Ectodermal cell (in vitro differentiated cells): ENCODE data around the gene RER1.

Experiments
- H3K27ac ChIP-seq: 2 replicates; pipeline ENCODE4 v1.7.0; 2013; ENCODE audit warnings: mild to moderate bottlenecking, low read depth, low read length; ENCODE audit not compliant: insufficient read depth, poor library complexity, severe bottlenecking
- H3K27me3 ChIP-seq: 2 replicates; pipeline ENCODE4 v1.7.0; 2013; ENCODE audit warnings: mild to moderate bottlenecking, low read length; ENCODE audit not compliant: insufficient read depth, control insufficient read depth, poor library complexity, severe bottlenecking
- H3K36me3 ChIP-seq: one replicate; pipeline ENCODE4 v1.7.0; 2013; ENCODE audit warnings: low read length; ENCODE audit not compliant: control insufficient read depth, insufficient read depth
- H3K4me1 ChIP-seq: one replicate; pipeline ENCODE4 v1.7.0; 2013; ENCODE audit warnings: low read length; ENCODE audit not compliant: control insufficient read depth, insufficient read depth
- H3K4me3 ChIP-seq: 2 replicates; pipeline ENCODE4 v1.7.0; 2013; ENCODE audit warnings: low read depth, low read length, control low read depth; ENCODE audit not compliant: insufficient read depth
- H3K9me3 ChIP-seq: 2 replicates; pipeline ENCODE4 v1.7.0; 2013; ENCODE audit warnings: mild to moderate bottlenecking, low read length, moderate library complexity; ENCODE audit not compliant: control insufficient read depth
- WGBS, 2 experiments: methylation state at CpG; one replicate each; pipeline ENCODE4 v1.1.7; 2013; ENCODE audit warnings: missing lambda C conversion rate in 2 of 2; 5-methylcytosine and 5-hydroxymethylcytosine counted together

Gene RER1

GRCh38 chr1:2384130-2384860 lies 7.3 kb upstream of the RER1 start:
- H3K36me3 ChIP-seq = peaks cover 3% of the 10 kb centered on the region
- H3K4me3 ChIP-seq = no peak overlapping the region
- H3K27me3 ChIP-seq = no peaks in the 10 kb centered on the region
- 92 to 93% methylated on average over 21 of the region's 21 CpGs for WGBS, 2 experiments
- no peaks in the 10 kb centered on the region for H3K9me3 ChIP-seq
- no peak overlapping the region for H3K27ac ChIP-seq
- no peaks in the 10 kb centered on the region for H3K4me1 ChIP-seq

- Histone ChIP-seq H3K4me1 (peaks cover under 1% of the 10 kb centered on the region), H3K9me3 (no peaks in the 10 kb centered on the region), H3K27me3 (no peaks in the 10 kb centered on the region), H3K36me3 (peaks cover 3% of the 10 kb centered on the region), H3K4me3 (no peak overlapping the region), H3K27ac (no peak overlapping the region)
- 89 to 90% methylated on average over 41 of the region's 41 CpGs for WGBS, 2 experiments
Measured at GRCh38 chr1:2384941-2385481, 6.6 kb upstream of the RER1 start.

GRCh38 chr1:2385606-2386280 lies 5.9 kb upstream of the RER1 start:
- Histone ChIP-seq H3K36me3 (peaks cover 3% of the 10 kb centered on the region), H3K4me1 (peaks cover 6% of the 10 kb centered on the region), H3K9me3 (no peaks in the 10 kb centered on the region), H3K4me3 (no peak overlapping the region), H3K27ac (no peak overlapping the region), H3K27me3 (no peaks in the 10 kb centered on the region)
- 95 to 96% methylated on average over 19 of the region's 19 CpGs for WGBS, 2 experiments

- 94 to 96% methylated on average over 30 of the region's 30 CpGs for WGBS, 2 experiments
- Histone ChIP-seq H3K36me3 (peaks cover 3% of the 10 kb centered on the region), H3K9me3 (no peaks in the 10 kb centered on the region), H3K27me3 (no peaks in the 10 kb centered on the region), H3K4me3 (no peak overlapping the region), H3K27ac (no peak overlapping the region), H3K4me1 (peaks cover 6% of the 10 kb centered on the region)
Measured at GRCh38 chr1:2386636-2387611, 4.7 kb upstream of the RER1 start.

GRCh38 chr1:2388004-2388913 lies 3.4 kb upstream of the RER1 start:
- Histone ChIP-seq H3K27me3 (no peaks in the 10 kb centered on the region), H3K9me3 (no peaks in the 10 kb centered on the region), H3K4me1 (peaks cover 11% of the 10 kb centered on the region), H3K4me3 (no peak overlapping the region), H3K27ac (no peak overlapping the region), H3K36me3 (peaks cover 3% of the 10 kb centered on the region)
- 95 to 96% methylated on average over 32 of the region's 32 CpGs for WGBS, 2 experiments

- no peak overlapping the region for H3K27ac ChIP-seq
- no peak overlapping the region for H3K4me3 ChIP-seq
- peaks cover 11% of the 10 kb centered on the region for H3K4me1 ChIP-seq
- peaks cover 3% of the 10 kb centered on the region for H3K36me3 ChIP-seq
- WGBS, 2 experiments = 93 to 96% methylated on average over 7 of the region's 7 CpGs
- H3K9me3 ChIP-seq = no peaks in the 10 kb centered on the region
- no peaks in the 10 kb centered on the region for H3K27me3 ChIP-seq
Measured at GRCh38 chr1:2389644-2390043, 2.0 kb upstream of the RER1 start.

GRCh38 chr1:2391931-2392509 lies 379 bp downstream of the RER1 start:
- no peak overlapping the region for H3K27ac ChIP-seq
- no peaks in the 10 kb centered on the region for H3K27me3 ChIP-seq
- peaks cover 11% of the 10 kb centered on the region for H3K4me1 ChIP-seq
- 1 to 2% methylated on average over 62 of the region's 62 CpGs for WGBS, 2 experiments
- H3K9me3 ChIP-seq = no peaks in the 10 kb centered on the region
- peaks cover 7% of the 10 kb centered on the region for H3K36me3 ChIP-seq
- peak overlapping the region; percentile 98 for H3K4me3 ChIP-seq

- peaks cover 9% of the 10 kb centered on the region for H3K36me3 ChIP-seq
- 88 to 89% methylated on average over 16 of the region's 16 CpGs for WGBS, 2 experiments
- H3K27ac ChIP-seq = no peak overlapping the region
Measured at GRCh38 chr1:2392686-2393085, 1.0 kb downstream of the RER1 start.

GRCh38 chr1:2393471-2393877 lies 1.8 kb downstream of the RER1 start:
- Histone ChIP-seq H3K4me1 (peaks cover 11% of the 10 kb centered on the region), H3K27ac (no peak overlapping the region), H3K36me3 (peaks cover 9% of the 10 kb centered on the region), H3K27me3 (no peaks in the 10 kb centered on the region), H3K4me3 (no peak overlapping the region), H3K9me3 (no peaks in the 10 kb centered on the region)
- WGBS, 2 experiments = 96 to 97% methylated on average over 9 of the region's 9 CpGs

More at GRCh38 chr1:2392686-2393085, 1.0 kb downstream of the RER1 start:
- no peaks in the 10 kb centered on the region for H3K27me3 ChIP-seq
- H3K9me3 ChIP-seq = no peaks in the 10 kb centered on the region
- peaks cover 11% of the 10 kb centered on the region for H3K4me1 ChIP-seq
- H3K4me3 ChIP-seq = peak overlapping the region; percentile 98
